ENCODE data around the gene FAM135A. TPM values are rescaled to one million over a fixed set of nuclear protein-coding genes. Genes with fewer than 3 reads are reported as not detected.

Gene FAM135A
- total RNA-seq, 1 donor from 2014 or later, result 19.8 TPM

Other genes with a start within 250 kb of the FAM135A start
- gene COL9A1, start 110.4 kb upstream of the FAM135A start, total RNA-seq, result not detected in 2 replicates
- 8.2 and 14.0 TPM in 2 replicates for gene SDHAF4, start 153.4 kb downstream of the FAM135A start, total RNA-seq

Data from kidney epithelial cell (primary cell).